GM18909 (cell line): ENCODE measurements around the gene MOGAT3.
"Not testable (repeated sequence)": the region's sequence is repeated elsewhere in the genome, so short reads cannot be mapped to it uniquely, and the experiment has no call there.

Experiments used
- ATAC-seq: cut with Tn5 transposase; IDR thresholded peaks from one replicate; pipeline ENCODE4 v1.9.1; 2021; ENCODE audit warnings: mild to moderate bottlenecking; ENCODE audit not compliant: unreplicated experiment, poor library complexity

The MOGAT3 gene

DNA sequence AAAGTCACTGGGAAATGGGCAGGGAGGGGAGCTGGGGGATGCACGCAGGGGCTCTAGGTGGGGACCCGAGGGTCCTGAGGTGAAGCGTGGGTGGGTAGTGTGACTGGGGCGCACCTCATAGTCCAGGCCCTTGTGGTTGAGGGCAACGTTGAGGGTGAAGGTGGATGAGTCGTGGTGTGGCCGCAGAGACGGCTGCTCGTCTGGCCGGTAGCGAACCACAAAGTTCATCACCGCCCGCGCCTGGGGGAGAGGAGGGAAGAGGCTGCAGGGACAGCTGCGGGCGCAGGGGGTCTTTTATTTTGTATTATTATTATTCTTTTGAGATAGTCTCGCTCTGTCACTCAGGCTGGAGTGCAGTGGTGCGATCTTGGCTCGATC lies 5.8 kb upstream of the MOGAT3 start:
- ATAC-seq, result no peak

- ATAC-seq, result no peak
These were observed 5.2 kb upstream of the MOGAT3 start for GRCh38 chr7:101205901-101206664.

DNA sequence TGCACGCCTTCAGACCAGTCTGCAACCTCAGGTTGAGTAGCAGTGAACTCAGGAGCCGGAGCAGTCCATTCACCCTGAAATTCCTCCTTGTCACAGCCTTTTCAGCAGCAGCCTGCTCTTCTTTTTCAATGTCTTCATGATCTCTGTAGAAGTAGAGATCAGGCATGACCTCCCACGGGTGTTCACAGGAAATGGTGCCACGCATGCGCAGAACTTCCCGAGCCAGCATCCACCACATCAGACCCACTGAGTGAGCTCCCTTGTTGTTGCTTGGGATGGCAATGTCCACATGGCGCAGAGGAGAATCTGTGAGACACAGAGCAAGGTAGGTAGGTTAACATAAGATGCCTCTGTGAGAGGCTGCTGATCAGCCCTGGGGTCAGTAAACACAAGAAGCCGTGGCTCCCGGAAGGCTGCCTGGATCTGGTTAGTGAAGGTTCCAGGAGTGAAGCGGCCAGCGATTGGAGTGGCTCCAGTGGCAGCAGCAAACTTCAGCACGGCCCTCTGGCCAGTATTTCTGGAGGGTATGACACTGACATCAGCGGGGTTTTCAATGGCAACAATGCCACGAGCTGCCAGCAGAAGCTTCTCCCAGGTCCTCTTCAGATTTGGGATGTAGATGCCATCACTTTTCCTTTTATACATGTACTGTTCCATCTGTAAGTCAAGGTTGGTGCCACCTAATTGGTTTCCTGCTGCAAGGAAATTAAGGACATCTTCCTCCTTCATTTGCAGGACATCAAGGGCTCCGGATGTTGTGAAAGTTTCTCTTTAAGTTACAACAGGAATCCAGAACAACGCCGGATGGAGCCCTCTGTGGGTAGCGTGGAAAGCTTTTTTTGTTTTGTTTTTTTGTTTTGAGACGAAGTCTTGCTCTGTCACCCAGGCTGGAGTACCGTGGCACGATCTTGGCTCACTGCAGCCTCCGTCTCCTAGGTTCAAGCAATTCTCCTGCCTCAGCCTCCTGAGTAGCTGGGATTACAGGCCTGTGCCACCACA lies 3.2 kb upstream of the MOGAT3 start:
- not testable (repeated sequence) for ATAC-seq

- no peak for ATAC-seq
These were observed 1.7 kb upstream of the MOGAT3 start for GRCh38 chr7:101202603-101202918.

DNA sequence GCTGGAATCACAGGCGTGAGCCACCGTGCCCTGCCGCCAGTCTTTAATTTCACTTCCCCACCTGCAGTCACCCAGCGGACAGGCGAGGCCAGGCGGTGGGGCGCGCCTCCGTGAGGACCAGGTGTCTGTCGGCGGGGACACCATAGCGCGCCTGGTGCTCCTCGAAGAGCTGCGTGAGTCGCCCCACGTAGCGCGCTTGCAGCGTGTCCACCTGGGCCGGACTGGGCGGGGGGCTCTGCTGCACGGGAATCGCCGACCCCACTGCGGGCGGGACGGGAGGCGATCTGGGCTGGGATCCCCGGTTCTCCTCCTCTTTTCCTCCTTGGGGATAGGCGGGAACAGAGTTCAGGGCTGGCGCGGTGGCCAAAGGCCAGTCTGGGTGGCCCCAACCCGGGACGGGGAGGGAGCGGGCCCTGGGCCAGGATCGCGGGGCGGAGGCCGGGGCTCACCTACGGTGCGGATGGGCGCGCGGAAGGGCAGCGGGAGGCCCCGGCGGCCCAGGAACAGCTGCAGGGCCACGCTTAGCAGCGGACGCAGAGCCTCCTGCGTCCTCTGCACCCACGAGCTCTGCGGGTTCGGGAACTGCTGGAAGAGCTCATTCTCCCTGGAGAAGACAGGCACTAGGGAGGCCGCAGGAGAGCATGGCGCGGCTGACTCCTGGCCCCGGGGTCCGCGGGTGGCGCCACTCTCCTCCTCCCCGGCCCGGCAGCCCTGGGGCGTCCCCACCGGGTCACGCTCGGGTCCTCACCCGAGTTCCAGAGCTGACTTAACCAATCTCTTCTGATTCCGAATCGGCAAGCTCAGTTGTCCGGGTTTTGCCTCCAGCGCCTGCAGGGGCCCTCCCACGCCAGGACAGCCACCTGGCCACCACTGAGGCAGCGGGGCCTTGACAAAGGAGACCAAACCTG lies 1.1 kb upstream of the MOGAT3 start:
- ATAC-seq, result no peak

DNA sequence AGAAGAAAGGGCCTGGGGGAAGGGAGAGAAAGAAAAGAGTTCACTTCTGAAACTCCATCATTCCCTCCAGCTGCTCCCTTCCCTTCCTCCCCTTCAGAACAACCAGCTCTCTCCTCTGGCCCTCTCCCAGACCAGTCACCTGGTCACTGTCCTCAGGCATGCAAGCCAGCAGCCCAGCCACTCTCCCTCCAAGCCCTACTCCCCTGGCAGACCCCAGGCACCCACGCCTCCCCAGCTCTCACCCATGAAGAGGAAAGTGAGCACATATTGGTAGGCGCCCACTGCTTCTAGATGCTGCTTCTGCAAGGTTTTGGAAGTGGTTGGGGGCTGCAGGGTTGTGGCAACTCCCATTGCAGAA lies 353 bp downstream of the MOGAT3 start:
- ATAC-seq, result no peak

DNA sequence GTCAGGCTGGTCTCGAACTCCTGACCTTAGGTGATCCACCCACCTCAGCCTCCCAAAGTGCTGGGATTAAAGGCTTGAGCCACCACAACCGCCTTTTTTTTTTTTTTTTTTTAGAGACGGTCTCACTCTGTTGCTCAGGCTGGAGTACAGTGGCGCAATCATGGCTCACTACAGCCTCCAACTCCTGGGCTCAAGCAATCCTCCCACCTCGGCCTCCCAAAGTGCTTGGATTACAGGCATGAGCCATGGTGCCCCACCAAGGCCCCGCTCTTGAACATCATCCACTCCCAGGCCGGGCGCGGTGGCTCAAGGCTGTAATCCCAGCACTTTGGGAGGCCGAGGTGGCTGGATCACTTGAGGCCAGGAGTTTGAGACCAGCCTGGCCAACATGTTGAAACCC lies 1.3 kb downstream of the MOGAT3 start:
- ATAC-seq, result not testable (repeated sequence)

DNA sequence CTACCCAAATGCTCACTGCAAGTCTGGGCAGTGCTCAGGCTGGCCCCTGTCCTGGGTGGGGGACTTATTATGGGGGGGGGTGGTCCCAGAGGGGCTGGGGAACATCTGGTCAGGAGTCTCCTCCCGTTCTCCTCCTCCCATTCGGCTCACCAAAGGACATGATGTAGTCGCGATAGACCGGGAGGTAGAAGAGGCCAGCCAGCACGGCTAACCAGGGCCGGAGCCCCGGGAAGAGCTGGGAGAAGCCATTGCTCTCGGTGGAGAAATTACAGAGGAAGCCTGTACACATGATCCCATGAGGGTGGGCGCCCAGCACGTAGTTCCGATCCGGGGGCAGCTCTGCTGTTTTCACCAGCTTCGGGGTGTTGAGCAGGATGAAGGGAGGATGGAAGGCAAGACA lies 2.4 kb downstream of the MOGAT3 start:
- ATAC-seq, result no peak

DNA sequence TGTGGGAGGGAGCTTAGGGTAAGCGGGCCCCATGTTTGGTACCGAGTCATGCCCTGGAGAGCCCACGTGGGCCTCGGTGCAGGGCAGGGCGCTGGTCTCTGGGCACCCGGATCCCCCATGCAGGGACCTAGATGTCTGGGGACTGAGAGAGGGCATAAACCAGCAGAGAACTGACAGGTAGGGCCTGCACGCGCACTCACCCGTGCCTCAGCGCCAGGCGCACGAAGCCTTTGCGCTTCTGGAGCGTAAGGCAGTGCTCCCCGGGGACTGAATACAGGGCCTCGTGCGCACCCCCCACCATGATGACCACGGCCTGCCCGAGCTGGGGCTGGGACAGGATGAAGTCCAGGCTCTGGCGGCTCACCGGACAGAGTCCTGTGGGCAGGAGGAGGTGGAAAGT lies 2.8 kb downstream of the MOGAT3 start:
- ATAC-seq, result no peak

GRCh38 chr7:101195884-101196283 lies 5.0 kb downstream of the MOGAT3 start:
- no peak for ATAC-seq

DNA sequence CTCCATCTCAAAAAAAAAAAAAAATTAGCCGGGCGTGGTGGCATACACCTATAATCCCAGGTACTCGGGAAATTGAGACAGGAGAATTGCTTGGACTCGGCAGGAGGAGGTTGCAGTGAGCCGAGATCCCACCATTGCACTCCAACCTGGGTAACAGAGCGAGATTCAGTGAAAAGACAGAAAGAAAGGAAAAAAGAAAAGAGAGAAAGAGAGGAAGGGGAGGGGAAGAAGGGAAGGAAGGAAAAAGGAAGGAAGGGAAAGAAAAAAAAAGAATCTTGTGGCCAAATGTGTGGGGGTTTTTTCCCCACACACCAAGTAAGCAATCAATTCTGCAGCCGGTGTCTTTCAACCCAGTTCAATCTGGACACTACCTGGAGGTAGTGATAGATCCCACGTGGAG lies 11.7 kb downstream of the MOGAT3 start:
- no peak for ATAC-seq

GRCh38 chr7:101186844-101187428 lies 13.9 kb downstream of the MOGAT3 start:
- no peak for ATAC-seq

GRCh38 chr7:101186194-101186593 lies 14.6 kb downstream of the MOGAT3 start:
- no peak for ATAC-seq

- ATAC-seq, result no peak
These were observed 15.5 kb downstream of the MOGAT3 start for GRCh38 chr7:101185258-101185839.

GRCh38 chr7:101180130-101180755 lies 20.6 kb downstream of the MOGAT3 start, which contains the start of gene NAT16:
Gene NAT16, minus strand, starts transcription at chr7:101180293. Its CDS starts 5,486 bp downstream, at chr7:101174807.
- ATAC-seq, result no peak

DNA sequence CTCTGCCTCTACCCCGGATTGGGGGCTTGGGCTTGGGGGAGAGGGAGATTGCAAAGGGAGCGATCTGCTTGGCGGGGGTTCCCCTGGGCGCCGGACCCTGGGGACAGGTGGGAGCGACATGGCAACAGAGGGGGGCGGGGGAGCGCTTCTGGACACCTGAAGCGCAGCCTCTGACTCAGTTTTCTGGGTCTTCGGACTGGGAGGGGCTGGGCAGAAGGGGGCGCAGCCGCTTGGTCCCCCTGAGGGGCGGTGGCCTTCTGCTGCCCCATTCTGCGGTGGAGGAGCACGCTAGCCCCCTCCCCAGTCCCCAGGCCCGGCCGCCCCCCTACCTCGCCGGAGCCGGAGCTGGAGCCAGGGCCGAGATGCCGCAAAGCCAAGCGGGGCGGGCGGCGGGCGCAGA lies 21.1 kb downstream of the MOGAT3 start:
- no peak for ATAC-seq

GRCh38 chr7:101179117-101179516 lies 21.7 kb downstream of the MOGAT3 start:
- ATAC-seq, result no peak

DNA sequence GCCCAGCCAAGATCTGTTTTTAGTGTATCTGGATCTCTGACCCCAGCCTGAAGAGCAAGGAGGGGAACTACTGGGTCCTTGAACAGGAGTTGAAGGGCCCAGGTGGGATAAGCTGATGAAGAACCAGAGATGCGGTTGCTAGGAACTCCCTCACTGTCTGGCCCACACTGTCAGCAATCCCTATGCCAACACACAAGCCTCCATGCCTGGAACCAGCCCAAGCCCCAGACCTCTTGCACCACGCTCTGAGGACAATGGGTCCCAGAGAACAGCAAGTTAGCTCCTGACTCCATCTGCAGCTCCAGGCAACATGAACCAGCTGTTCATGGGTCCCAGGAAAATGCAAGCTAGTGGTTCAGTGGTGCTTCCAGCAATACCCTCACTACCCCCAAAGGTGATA lies 23.2 kb downstream of the MOGAT3 start:
- ATAC-seq, result no peak

- ATAC-seq, result no peak
These were observed 25.2 kb downstream of the MOGAT3 start for GRCh38 chr7:101175664-101176063.
